Osteoblast (primary cell): ENCODE data around the gene PRSS33. TPM values are rescaled to one million over a fixed set of nuclear protein-coding genes. Genes with fewer than 3 reads are reported as not detected.

ENCODE experiments used
- DNase-seq: peaks from one replicate; pipeline ENCODE4 v3.0.0; 2011; ENCODE audit warnings: low spot score, mixed read lengths; ENCODE audit not compliant: insufficient read length; ENCODE audit errors: missing footprints
- H2AFZ ChIP-seq: 2 replicates; pipeline ENCODE4 v1.6.0; 2011; ENCODE audit warnings: mild to moderate bottlenecking, low read length
- H3K27ac ChIP-seq: 2 replicates; pipeline ENCODE4 v1.5.1; 2011; ENCODE audit warnings: mild to moderate bottlenecking, low read depth, low read length, moderate library complexity
- H3K27me3 ChIP-seq: 2 replicates; pipeline ENCODE4 v1.6.0; 2012; ENCODE audit warnings: mild to moderate bottlenecking, control low read depth, inconsistent platforms, low read length, moderate library complexity; ENCODE audit not compliant: insufficient read depth
- H3K36me3 ChIP-seq: 2 replicates; pipeline ENCODE4 v1.5.1; 2011; ENCODE audit warnings: mild to moderate bottlenecking, low read length, control low read depth, moderate library complexity; ENCODE audit not compliant: insufficient read depth
- H3K4me1 ChIP-seq: 2 replicates; pipeline ENCODE4 v1.5.1; 2011; ENCODE audit warnings: mild to moderate bottlenecking, low read length, control low read depth, moderate library complexity; ENCODE audit not compliant: insufficient read depth
- H3K4me2 ChIP-seq: 2 replicates; pipeline ENCODE4 v1.6.0; 2011; ENCODE audit warnings: mild to moderate bottlenecking, low read length; ENCODE audit not compliant: insufficient read depth
- H3K4me3 ChIP-seq: fragments of 200-600 bp; sonication (generic); 3 replicates; pipeline ENCODE4 v1.5.1; 2012; ENCODE audit warnings: mild to moderate bottlenecking, low read length, inconsistent platforms; ENCODE audit not compliant: insufficient read depth
- H3K79me2 ChIP-seq: 2 replicates; pipeline ENCODE4 v1.6.0; 2012; ENCODE audit warnings: mild to moderate bottlenecking, low read length, control low read depth, inconsistent platforms; ENCODE audit not compliant: insufficient read depth
- H3K9me3 ChIP-seq: 2 replicates; pipeline ENCODE4 v1.5.1; 2011; ENCODE audit warnings: low read depth, low read length, control low read depth
- H4K20me1 ChIP-seq: 2 replicates; pipeline ENCODE4 v1.6.0; 2012; ENCODE audit warnings: mild to moderate bottlenecking, low read length, control low read depth; ENCODE audit not compliant: insufficient read depth
- CTCF ChIP-seq: IDR thresholded peaks from 2 replicates; pipeline ENCODE4 v1.5.1; 2011; ENCODE audit warnings: mild to moderate bottlenecking, low read depth, low read length, moderate library complexity; ENCODE audit errors: extremely low read depth
- total RNA-seq: library from RNA; depleted of rRNA; stranded (reverse); fragments of >200 nt; gene quantifications from 2 replicates; pipeline ENCODE4 v1.2.3, GENCODE V29; 2012

PRSS33 gene
- total RNA-seq, 1 donor, result not detected

- peak; percentile 68 for DNase-seq
- no peaks in the 10 kb centered on the region for H3K79me2 ChIP-seq
- H3K4me1 ChIP-seq, result peaks cover 9% of the 10 kb centered on the region
- H3K4me3 ChIP-seq, result no peak overlapping the region
- H3K36me3 ChIP-seq, result no peaks in the 10 kb centered on the region
- H4K20me1 ChIP-seq, result no peaks in the 10 kb centered on the region
- no peaks in the 10 kb centered on the region for H3K9me3 ChIP-seq
- no peak overlapping the region for H2AFZ ChIP-seq
- H3K27me3 ChIP-seq, result peaks cover 46% of the 10 kb centered on the region
- TF ChIP-seq CTCF, result no peak
- H3K27ac ChIP-seq, result no peak overlapping the region
- H3K4me2 ChIP-seq, result no peak overlapping the region
Observed at GRCh38 chr16:2827374-2827791, 40.0 kb upstream of the PRSS33 start.

- Histone ChIP-seq H3K4me1 (peaks cover 9% of the 10 kb centered on the region), H3K36me3 (no peaks in the 10 kb centered on the region), H3K9me3 (no peaks in the 10 kb centered on the region), H3K79me2 (no peaks in the 10 kb centered on the region), H2AFZ (no peak overlapping the region), H3K4me3 (no peak overlapping the region), H3K4me2 (no peak overlapping the region), H4K20me1 (no peaks in the 10 kb centered on the region), H3K27ac (no peak overlapping the region), H3K27me3 (peaks cover 45% of the 10 kb centered on the region)
- no peak for TF ChIP-seq CTCF
- DNase-seq, result peak; percentile 63
Observed at GRCh38 chr16:2826591-2827373, 39.4 kb upstream of the PRSS33 start.

- Histone ChIP-seq H3K27ac (no peak overlapping the region), H3K4me1 (peaks cover 9% of the 10 kb centered on the region), H3K4me2 (no peak overlapping the region), H3K79me2 (no peaks in the 10 kb centered on the region), H3K36me3 (no peaks in the 10 kb centered on the region), H3K27me3 (peaks cover 45% of the 10 kb centered on the region), H3K4me3 (no peak overlapping the region), H2AFZ (no peak overlapping the region), H4K20me1 (no peaks in the 10 kb centered on the region), H3K9me3 (no peaks in the 10 kb centered on the region)
- no peak for TF ChIP-seq CTCF
- no peak for DNase-seq
Observed at GRCh38 chr16:2825906-2826305, 38.5 kb upstream of the PRSS33 start.

- H2AFZ ChIP-seq, result no peak overlapping the region
- no peak overlapping the region for H3K4me2 ChIP-seq
- no peaks in the 10 kb centered on the region for H3K36me3 ChIP-seq
- H4K20me1 ChIP-seq, result no peaks in the 10 kb centered on the region
- H3K27ac ChIP-seq, result no peak overlapping the region
- H3K27me3 ChIP-seq, result peaks cover 41% of the 10 kb centered on the region
- no peak overlapping the region for H3K4me3 ChIP-seq
- peaks cover 5% of the 10 kb centered on the region for H3K4me1 ChIP-seq
- no peak for TF ChIP-seq CTCF
- peak; percentile 41 for DNase-seq
- H3K9me3 ChIP-seq, result no peaks in the 10 kb centered on the region
- H3K79me2 ChIP-seq, result no peaks in the 10 kb centered on the region
Observed at GRCh38 chr16:2825049-2825742, 37.8 kb upstream of the PRSS33 start.
